ENCODE data around the gene C9orf72. TPM values are rescaled to one million over a fixed set of nuclear protein-coding genes. Genes with fewer than 3 reads are reported as not detected.
A peak's percentile ranks its signal among the peaks of the same experiment; 100 is the strongest.

Gene C9orf72
- total RNA-seq, 2 experiments from 2014 or later: 23.3 to 27.5 TPM

DNA sequence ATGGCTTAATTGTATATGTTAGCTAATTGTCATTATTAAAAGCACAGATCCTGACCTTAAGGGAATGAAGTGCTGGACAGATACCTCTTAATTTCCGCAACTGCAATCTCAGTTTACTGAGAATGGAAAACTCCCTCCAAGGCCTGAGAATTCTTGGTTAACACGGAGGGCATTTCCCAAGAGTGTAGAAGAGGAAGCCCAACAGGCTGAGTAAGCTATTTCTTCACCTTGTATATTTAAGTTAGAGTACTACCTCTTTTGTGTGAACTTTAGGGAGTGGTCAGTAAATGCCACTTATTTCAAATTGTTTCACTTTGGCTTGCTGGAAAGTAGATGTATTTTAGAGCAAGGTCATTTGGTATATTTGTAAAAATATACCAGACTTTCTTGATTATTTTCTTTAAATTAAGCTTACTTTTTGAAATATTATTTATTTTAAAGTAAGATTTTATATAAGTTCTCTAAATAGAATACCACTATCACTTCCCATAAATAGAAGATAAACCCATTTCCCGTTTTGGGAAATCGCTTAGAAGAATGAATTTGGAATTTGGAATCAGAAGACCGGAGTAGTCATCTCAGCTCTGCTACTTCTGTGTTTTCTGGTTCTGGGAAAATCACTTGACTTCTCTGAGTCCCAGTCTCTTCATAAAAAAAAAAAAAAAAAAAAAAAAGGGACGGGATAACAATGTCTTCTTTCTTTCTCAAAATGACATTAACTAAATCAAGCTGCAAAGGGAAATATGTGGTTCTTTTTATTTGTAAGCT lies 26.0 kb upstream of the C9orf72 start:
- H3K4me3 Mint-ChIP-seq: no peak overlapping the region
- DNase-seq: no peak
- no peak overlapping the region for H3K27ac Mint-ChIP-seq
- CTCF ChIA-PET: interaction anchor here (0.6 to 1.2 kb wide), 3 partner anchors 40 to 325 kb away, joined by 3 to 4 read pairs (median 3); partner anchors contain the start of gene MOB3B
- H3K9me3 Mint-ChIP-seq: no peaks in the 10 kb centered on the region
- intact Hi-C loops (cut with micrococcal nuclease): no loop called here
- H3K27me3 Mint-ChIP-seq (ENCODE audit: low read depth): peaks cover 2% of the 10 kb centered on the region
- H3K36me3 Mint-ChIP-seq (ENCODE audit: low read depth): no peaks in the 10 kb centered on the region
- H3K4me1 Mint-ChIP-seq (ENCODE audit: low read depth): no peaks in the 10 kb centered on the region

DNA sequence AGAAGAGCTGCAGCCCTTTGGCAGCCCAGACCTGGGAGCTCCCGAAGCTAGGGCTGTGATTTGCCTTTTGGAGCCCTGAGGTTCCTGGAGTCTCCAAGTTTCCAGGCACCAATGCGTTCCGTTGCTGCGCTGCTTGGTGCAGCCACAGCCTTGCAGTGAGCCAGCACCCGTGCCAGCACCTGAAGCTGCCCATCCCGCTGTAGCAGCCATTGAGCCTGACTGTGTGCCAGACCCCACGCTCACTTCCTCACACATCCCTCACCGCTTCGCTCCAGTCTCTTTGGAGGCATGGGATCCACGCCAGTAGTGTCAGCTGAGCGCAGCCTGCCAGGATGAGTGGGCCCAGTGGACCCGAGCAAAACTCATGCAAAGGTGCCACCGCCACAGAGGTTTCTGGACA lies 22.5 kb upstream of the C9orf72 start:
- intact Hi-C loops (cut with micrococcal nuclease): no loop called here
- DNase-seq: no peak
- no peaks in the 10 kb centered on the region for H3K36me3 Mint-ChIP-seq (ENCODE audit: low read depth)
- CTCF ChIA-PET: no interaction called here
- no peak overlapping the region for H3K4me3 Mint-ChIP-seq
- H3K4me1 Mint-ChIP-seq (ENCODE audit: low read depth): no peaks in the 10 kb centered on the region
- no peak overlapping the region for H3K27ac Mint-ChIP-seq
- no peaks in the 10 kb centered on the region for H3K9me3 Mint-ChIP-seq
- H3K27me3 Mint-ChIP-seq (ENCODE audit: low read depth): no peaks in the 10 kb centered on the region

DNA sequence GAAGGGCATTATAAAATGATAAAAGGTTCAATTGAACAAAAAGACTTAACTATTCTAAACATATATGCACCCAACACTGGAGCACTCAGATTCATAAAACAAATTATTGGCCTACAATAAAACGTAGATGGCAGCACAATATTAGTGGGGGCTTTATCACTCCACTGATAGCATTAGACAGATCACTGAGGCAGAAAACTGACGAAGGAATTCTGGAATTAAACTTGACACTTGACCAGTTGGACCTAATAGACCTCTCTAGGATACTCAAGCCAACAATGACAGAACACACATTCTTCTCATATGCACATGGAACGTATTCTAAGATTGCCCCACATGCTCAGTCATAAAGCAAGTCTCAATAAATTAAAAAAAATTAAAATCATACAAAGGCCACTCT lies 18.4 kb upstream of the C9orf72 start:
- H3K9me3 Mint-ChIP-seq: no peaks in the 10 kb centered on the region
- no peaks in the 10 kb centered on the region for H3K4me1 Mint-ChIP-seq (ENCODE audit: low read depth)
- H3K27me3 Mint-ChIP-seq (ENCODE audit: low read depth): peaks cover 18% of the 10 kb centered on the region
- intact Hi-C loops (cut with micrococcal nuclease): no loop called here
- CTCF ChIA-PET: no interaction called here
- H3K36me3 Mint-ChIP-seq (ENCODE audit: low read depth): no peaks in the 10 kb centered on the region
- H3K27ac Mint-ChIP-seq: no peak overlapping the region
- H3K4me3 Mint-ChIP-seq: no peak overlapping the region
- DNase-seq: no peak

GRCh38 chr9:27591093-27591492 lies 17.8 kb upstream of the C9orf72 start:
- H3K9me3 Mint-ChIP-seq: no peaks in the 10 kb centered on the region
- H3K4me1 Mint-ChIP-seq (ENCODE audit: low read depth): no peaks in the 10 kb centered on the region
- H3K27me3 Mint-ChIP-seq (ENCODE audit: low read depth): peaks cover 20% of the 10 kb centered on the region

GRCh38 chr9:27590651-27591050 lies 17.4 kb upstream of the C9orf72 start:
- intact Hi-C loops (cut with micrococcal nuclease): no loop called here
- Mint-ChIP-seq H3K27me3 (ENCODE audit: low read depth) (peaks cover 20% of the 10 kb centered on the region), H3K4me3 (no peak overlapping the region), H3K27ac (no peak overlapping the region), H3K4me1 (ENCODE audit: low read depth) (no peaks in the 10 kb centered on the region), H3K9me3 (no peaks in the 10 kb centered on the region), H3K36me3 (ENCODE audit: low read depth) (no peaks in the 10 kb centered on the region)
- no peak for DNase-seq
- CTCF ChIA-PET: interaction anchor here (1.0 kb wide), 1 partner anchor 61 kb away, joined by 3 read pairs; the partner anchor contains the start of gene MOB3B

More at GRCh38 chr9:27591093-27591492, 17.8 kb upstream of the C9orf72 start:
- CTCF ChIA-PET: interaction anchor here (1.0 kb wide), 1 partner anchor 61 kb away, joined by 3 read pairs; the partner anchor contains the start of gene MOB3B
- Mint-ChIP-seq H3K4me3 (no peak overlapping the region), H3K27ac (no peak overlapping the region), H3K36me3 (ENCODE audit: low read depth) (no peaks in the 10 kb centered on the region)
- intact Hi-C loops (cut with micrococcal nuclease): no loop called here
- no peak for DNase-seq

DNA sequence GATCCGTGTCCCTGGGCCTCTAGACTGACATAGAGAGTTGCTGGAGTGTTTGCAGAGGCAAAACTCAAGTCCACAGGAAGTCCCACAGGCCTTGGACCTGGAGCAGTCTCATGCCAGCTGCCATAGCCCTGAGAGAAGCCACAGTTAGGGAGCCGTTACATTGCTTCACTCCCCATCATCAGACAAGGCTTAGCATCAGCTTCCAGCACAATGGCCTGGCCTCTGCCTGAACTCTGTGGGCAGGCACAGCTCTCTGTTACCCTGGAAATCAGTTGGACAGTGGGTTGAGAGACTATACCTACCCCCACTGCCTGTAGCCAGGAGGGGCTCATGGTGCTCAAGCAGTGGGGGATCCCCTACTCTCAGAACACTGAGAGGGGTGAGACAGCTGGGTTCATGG lies 16.2 kb upstream of the C9orf72 start:
- CTCF ChIA-PET: interaction anchor here (0.6 to 1.1 kb wide), 2 partner anchors 15 to 60 kb away, joined by 3 read pairs; partner anchors contain the start of gene MOB3B
- no peak overlapping the region for H3K27ac Mint-ChIP-seq
- H3K4me1 Mint-ChIP-seq (ENCODE audit: low read depth): no peaks in the 10 kb centered on the region
- H3K9me3 Mint-ChIP-seq: no peaks in the 10 kb centered on the region
- H3K4me3 Mint-ChIP-seq: no peak overlapping the region
- peaks cover 21% of the 10 kb centered on the region for H3K27me3 Mint-ChIP-seq (ENCODE audit: low read depth)
- intact Hi-C loops (cut with micrococcal nuclease): no loop called here
- H3K36me3 Mint-ChIP-seq (ENCODE audit: low read depth): no peaks in the 10 kb centered on the region
- no peak for DNase-seq

- Mint-ChIP-seq H3K4me1 (ENCODE audit: low read depth) (no peaks in the 10 kb centered on the region), H3K27me3 (ENCODE audit: low read depth) (peaks cover 29% of the 10 kb centered on the region), H3K9me3 (no peaks in the 10 kb centered on the region), H3K36me3 (ENCODE audit: low read depth) (no peaks in the 10 kb centered on the region), H3K4me3 (no peak overlapping the region), H3K27ac (no peak overlapping the region)
- intact Hi-C loops (cut with micrococcal nuclease): no loop called here
- DNase-seq: no peak
- CTCF ChIA-PET: no interaction called here
Measured at GRCh38 chr9:27586304-27586703, 13.0 kb upstream of the C9orf72 start.

GRCh38 chr9:27584931-27585330 lies 11.7 kb upstream of the C9orf72 start:
- Mint-ChIP-seq H3K27ac (no peak overlapping the region), H3K27me3 (ENCODE audit: low read depth) (peaks cover 25% of the 10 kb centered on the region), H3K36me3 (ENCODE audit: low read depth) (no peaks in the 10 kb centered on the region), H3K9me3 (no peaks in the 10 kb centered on the region), H3K4me3 (no peak overlapping the region), H3K4me1 (ENCODE audit: low read depth) (no peaks in the 10 kb centered on the region)
- DNase-seq: no peak
- intact Hi-C loops (cut with micrococcal nuclease): no loop called here
- CTCF ChIA-PET: interaction anchor here (0.7 kb wide), 1 partner anchor 25 kb away, joined by 3 read pairs; no protein-coding TSS in a partner anchor

DNA sequence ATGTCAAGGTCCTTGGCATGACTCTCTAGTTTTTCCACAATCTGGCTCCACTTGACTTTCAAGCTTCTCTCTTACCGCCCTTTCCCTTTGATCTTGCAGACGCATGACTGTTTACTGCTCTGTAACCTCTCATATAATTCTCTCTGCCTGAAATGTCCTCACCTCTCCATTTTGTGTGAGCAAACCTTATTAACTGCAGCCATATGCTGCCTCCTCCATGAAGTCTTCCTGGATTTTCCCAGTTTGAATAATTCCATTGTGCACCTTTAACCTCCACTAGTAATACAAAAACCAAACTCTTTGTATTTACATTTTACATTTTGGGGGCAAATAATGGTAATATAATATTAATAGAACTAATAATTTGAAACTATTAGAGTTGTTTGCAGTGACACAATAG lies 9.5 kb upstream of the C9orf72 start:
- Mint-ChIP-seq H3K4me3 (no peak overlapping the region), H3K27me3 (ENCODE audit: low read depth) (peaks cover 20% of the 10 kb centered on the region), H3K4me1 (ENCODE audit: low read depth) (no peaks in the 10 kb centered on the region), H3K9me3 (peaks cover 6% of the 10 kb centered on the region), H3K27ac (no peak overlapping the region), H3K36me3 (ENCODE audit: low read depth) (no peaks in the 10 kb centered on the region)
- intact Hi-C loops (cut with micrococcal nuclease): no loop called here
- no peak for DNase-seq
- CTCF ChIA-PET: interaction anchor here (1.2 kb wide), 1 partner anchor 250 kb away, joined by 3 read pairs; no protein-coding TSS in a partner anchor

GRCh38 chr9:27581826-27582225 lies 8.5 kb upstream of the C9orf72 start:
- peaks cover 12% of the 10 kb centered on the region for H3K27me3 Mint-ChIP-seq (ENCODE audit: low read depth)
- H3K4me3 Mint-ChIP-seq: no peak overlapping the region
- H3K9me3 Mint-ChIP-seq: peaks cover 6% of the 10 kb centered on the region
- no peak overlapping the region for H3K27ac Mint-ChIP-seq
- no peak for DNase-seq
- H3K36me3 Mint-ChIP-seq (ENCODE audit: low read depth): no peaks in the 10 kb centered on the region
- intact Hi-C loops (cut with micrococcal nuclease): no loop called here
- CTCF ChIA-PET: no interaction called here
- no peaks in the 10 kb centered on the region for H3K4me1 Mint-ChIP-seq (ENCODE audit: low read depth)

DNA sequence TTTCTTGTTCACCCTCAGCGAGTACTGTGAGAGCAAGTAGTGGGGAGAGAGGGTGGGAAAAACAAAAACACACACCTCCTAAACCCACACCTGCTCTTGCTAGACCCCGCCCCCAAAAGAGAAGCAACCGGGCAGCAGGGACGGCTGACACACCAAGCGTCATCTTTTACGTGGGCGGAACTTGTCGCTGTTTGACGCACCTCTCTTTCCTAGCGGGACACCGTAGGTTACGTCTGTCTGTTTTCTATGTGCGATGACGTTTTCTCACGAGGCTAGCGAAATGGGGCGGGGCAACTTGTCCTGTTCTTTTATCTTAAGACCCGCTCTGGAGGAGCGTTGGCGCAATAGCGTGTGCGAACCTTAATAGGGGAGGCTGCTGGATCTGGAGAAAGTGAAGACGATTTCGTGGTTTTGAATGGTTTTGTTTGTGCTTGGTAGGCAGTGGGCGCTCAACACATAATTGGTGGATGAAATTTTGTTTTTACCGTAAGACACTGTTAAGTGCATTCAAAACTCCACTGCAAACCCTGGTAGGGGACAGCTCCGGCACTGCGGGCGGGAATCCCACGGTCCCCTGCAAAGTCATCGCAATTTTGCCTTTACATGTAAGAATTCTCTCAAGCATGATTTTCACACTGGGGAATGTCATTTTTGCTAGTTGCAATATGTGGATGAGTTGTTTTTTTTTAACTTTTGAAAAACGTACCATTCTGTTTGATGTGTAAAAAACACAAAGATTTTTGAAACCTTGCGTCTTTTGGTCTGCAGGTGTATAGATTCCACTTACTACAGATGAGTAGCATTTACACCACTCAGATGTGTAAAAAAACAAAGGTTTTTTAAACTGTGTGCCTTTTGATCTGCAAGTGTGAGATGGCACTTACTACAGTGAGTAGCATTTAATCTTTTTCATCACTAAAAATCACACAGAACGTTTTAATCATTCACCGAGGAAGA lies 631 bp upstream of the C9orf72 start:
- Mint-ChIP-seq H3K9me3 (peaks cover 6% of the 10 kb centered on the region), H3K27me3 (ENCODE audit: low read depth) (no peaks in the 10 kb centered on the region), H3K4me1 (ENCODE audit: low read depth) (peaks cover 37% of the 10 kb centered on the region), H3K27ac (peak overlapping the region; percentile 100), H3K36me3 (ENCODE audit: low read depth) (peaks cover 5% of the 10 kb centered on the region), H3K4me3 (peak overlapping the region; percentile 83)
- intact Hi-C loops (cut with micrococcal nuclease): loop anchor here (1.0 to 2.0 kb wide), 10 partner anchors 9 to 682 kb away; partner anchors contain the start of genes CAAP1, IFT74, MOB3B and PLAA
- CTCF ChIA-PET: no interaction called here
- peak; percentile 99 for DNase-seq

DNA sequence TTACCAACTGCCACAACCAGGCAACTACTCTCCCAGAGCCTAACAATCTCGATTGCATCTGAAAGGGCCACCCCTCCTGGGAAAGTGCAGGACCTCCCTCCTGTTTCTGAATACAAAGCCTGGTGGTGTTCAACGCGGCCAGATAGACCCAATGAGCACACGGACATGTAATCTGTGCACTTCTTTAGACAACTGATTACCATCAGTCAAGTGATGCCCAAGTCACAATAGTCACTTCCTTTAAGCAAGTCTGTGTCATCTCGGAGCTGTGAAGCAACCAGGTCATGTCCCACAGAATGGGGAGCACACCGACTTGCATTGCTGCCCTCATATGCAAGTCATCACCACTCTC lies 739 bp downstream of the C9orf72 start:
- Mint-ChIP-seq H3K4me3 (peak overlapping the region; percentile 83), H3K9me3 (no peaks in the 10 kb centered on the region), H3K27me3 (ENCODE audit: low read depth) (no peaks in the 10 kb centered on the region), H3K36me3 (ENCODE audit: low read depth) (peaks cover 5% of the 10 kb centered on the region), H3K27ac (peak overlapping the region; percentile 100), H3K4me1 (ENCODE audit: low read depth) (peaks cover 41% of the 10 kb centered on the region)
- CTCF ChIA-PET: no interaction called here
- intact Hi-C loops (cut with micrococcal nuclease): loop anchor here (2.0 kb wide), 1 partner anchor 212 kb away; no protein-coding TSS in a partner anchor
- peak; percentile 81 for DNase-seq
